A673 (cell line): Measurements from ENCODE around the gene MORC1. TPM values are rescaled to one million over a fixed set of nuclear protein-coding genes. Genes with fewer than 3 reads are reported as not detected.

Experiments
- BruUV-seq: library from RNA; stranded (reverse); fragments of 400-500 nt; replicated peaks from 2 replicates; lab custom pipeline; 2021; lab: Mats Ljungman, UMichigan
- CTCF ChIA-PET: fragments of 300-600 bp; sonication (Branson Sonifier 250); formaldehyde crosslinking; loops from one replicate; lab custom pipeline; 2022; ENCODE audit warnings: antibody characterized with exemption; lab: Charles Lee
- POLR2A ChIA-PET: fragments of 300-600 bp; sonication (Branson Sonifier 250); formaldehyde crosslinking; loops from one replicate; lab custom pipeline; 2022; ENCODE audit warnings: antibody characterized with exemption; ENCODE audit not compliant: low non-redundant PET; lab: Charles Lee
- DNase-seq: peaks from one replicate; pipeline ENCODE4 v3.0.0-alpha.2; 2015; ENCODE audit warnings: low spot score
- H3K27ac ChIP-seq: fragments of 200-600 bp; sonication (generic); 2 replicates; pipeline ENCODE4 v1.5.1; 2016; ENCODE audit warnings: mixed run types, low read depth, mild to moderate bottlenecking, mixed read lengths, antibody characterized with exemption, low read length; ENCODE audit not compliant: poor library complexity, severe bottlenecking
- H3K27me3 ChIP-seq: fragments of 200-600 bp; sonication (generic); replicated peaks from 2 replicates; pipeline ENCODE4 v1.6.1; 2017; ENCODE audit warnings: mixed run types, low read depth, mild to moderate bottlenecking, mixed read lengths, antibody characterized with exemption, low read length; ENCODE audit not compliant: insufficient read depth, poor library complexity
- H3K36me3 ChIP-seq: fragments of 200-600 bp; sonication (generic); 2 replicates; pipeline ENCODE4 v1.6.1; 2016; ENCODE audit warnings: mixed run types, mild to moderate bottlenecking, mixed read lengths, antibody characterized with exemption, low read length; ENCODE audit not compliant: insufficient read depth, poor library complexity, severe bottlenecking
- H3K4me1 ChIP-seq: fragments of 200-600 bp; sonication (generic); 2 replicates; pipeline ENCODE4 v1.6.1; 2017; ENCODE audit warnings: mixed run types, mild to moderate bottlenecking, mixed read lengths, antibody characterized with exemption, low read length; ENCODE audit not compliant: insufficient read depth, poor library complexity, severe bottlenecking
- H3K4me3 ChIP-seq: fragments of 200-600 bp; sonication (generic); 2 replicates; pipeline ENCODE4 v1.5.1; 2016; ENCODE audit warnings: low read depth, mixed run types, mild to moderate bottlenecking, mixed read lengths, low read length; ENCODE audit not compliant: poor library complexity, severe bottlenecking
- H3K9me3 ChIP-seq: fragments of 200-600 bp; sonication (generic); 2 replicates; pipeline ENCODE4 v1.6.1; 2016; ENCODE audit warnings: mixed run types, low read depth, mild to moderate bottlenecking, mixed read lengths, antibody characterized with exemption, low read length; ENCODE audit not compliant: poor library complexity, severe bottlenecking
- CTCF ChIP-seq: fragments of 300-800, 200-600 bp; sonication (generic); conservative IDR thresholded peaks from 2 replicates; pipeline ENCODE4 v1.5.1; 2017; ENCODE audit warnings: low read depth, mild to moderate bottlenecking, antibody characterized with exemption, low read length, moderate library complexity, mixed read lengths
- EZH2 ChIP-seq: fragments of 200-600 bp; sonication (generic); IDR thresholded peaks from 2 replicates; pipeline ENCODE4 v1.6.1; 2017; ENCODE audit warnings: borderline replicate concordance, low read depth, mild to moderate bottlenecking, mixed read lengths, antibody characterized with exemption, low read length; ENCODE audit not compliant: poor library complexity, severe bottlenecking
- intact Hi-C: fragments of 100-400 bp; cut with micrococcal nuclease; formaldehyde crosslinking; loops from one replicate; pipeline ENCODE4 v1.10.0; 2022; ENCODE audit not compliant: unreplicated experiment
- total RNA-seq: library from RNA; stranded (reverse); gene quantifications from 2 replicates; pipeline ENCODE4 v1.2.3, GENCODE V29; 2021

Gene MORC1
- total RNA-seq, 1 experiment from 2014 or later: 0.88 TPM

- no peak for DNase-seq
- ChIA-PET CTCF (interaction anchor here (0.8 kb wide), 1 partner anchor 35 kb away, joined by 3 read pairs; no protein-coding TSS in a partner anchor), POLR2A (interaction anchor here (0.7 kb wide), 1 partner anchor 1118 kb away, joined by 3 read pairs; no protein-coding TSS in a partner anchor)
- intact Hi-C loops: no loop called here
- TF ChIP-seq EZH2: no peak
- no peak for TF ChIP-seq CTCF
- Histone ChIP-seq H3K4me1 (no peaks in the 10 kb centered on the region), H3K27me3 (no peaks in the 10 kb centered on the region), H3K36me3 (no peaks in the 10 kb centered on the region), H3K9me3 (no peaks in the 10 kb centered on the region), H3K27ac (no peak overlapping the region), H3K4me3 (no peak overlapping the region)
- no TSS peak for BruUV-seq
These were observed 58.7 kb downstream of the MORC1 start for GRCh38 chr3:109059264-109059663.

GRCh38 chr3:109057616-109058015 is 60.3 kb downstream of the MORC1 start:
- no peak for DNase-seq
- TF ChIP-seq EZH2 (no peak), CTCF (no peak)
- no peak overlapping the region for H3K27ac ChIP-seq
- H3K4me3 ChIP-seq: no peak overlapping the region
- POLR2A ChIA-PET: no interaction called here
- H3K4me1 ChIP-seq: no peaks in the 10 kb centered on the region
- intact Hi-C loops: no loop called here
- CTCF ChIA-PET: no interaction called here
- H3K27me3 ChIP-seq: no peaks in the 10 kb centered on the region
- no peaks in the 10 kb centered on the region for H3K9me3 ChIP-seq
- H3K36me3 ChIP-seq: no peaks in the 10 kb centered on the region
- BruUV-seq: no TSS peak

GRCh38 chr3:109057056-109057455 is 60.9 kb downstream of the MORC1 start:
- ChIA-PET POLR2A (no interaction called here), CTCF (no interaction called here)
- Histone ChIP-seq H3K27ac (no peak overlapping the region), H3K36me3 (no peaks in the 10 kb centered on the region), H3K4me3 (no peak overlapping the region), H3K27me3 (no peaks in the 10 kb centered on the region), H3K9me3 (no peaks in the 10 kb centered on the region), H3K4me1 (no peaks in the 10 kb centered on the region)
- intact Hi-C loops: no loop called here
- TF ChIP-seq CTCF: no peak
- no peak for DNase-seq
- BruUV-seq: no TSS peak
